NCI-H748 treated with DMSO at 0.1 percent for 48 hours (cell line): ENCODE measurements around the gene CCDC63.
"Not testable (repeated sequence)": the region's sequence is repeated elsewhere in the genome, so short reads cannot be mapped to it uniquely, and the experiment has no call there.

ENCODE experiments used
- DNase-seq: peaks from one replicate; lab custom pipeline; 2025; lab: John Stamatoyannopoulos, UW

The CCDC63 gene

GRCh38 chr12:110923192-110923591, 76.4 kb downstream of the CCDC63 start:
- no peak for DNase-seq

- no peak for DNase-seq
These were observed 77.0 kb downstream of the CCDC63 start for GRCh38 chr12:110923692-110924334.

GRCh38 chr12:110927546-110927945, 80.8 kb downstream of the CCDC63 start:
- no peak for DNase-seq

- DNase-seq, result no peak
These were observed 81.9 kb downstream of the CCDC63 start for GRCh38 chr12:110928700-110929099.

GRCh38 chr12:110929818-110930217, 83.0 kb downstream of the CCDC63 start:
- DNase-seq, result no peak

GRCh38 chr12:110930348-110931314, 83.8 kb downstream of the CCDC63 start:
- no peak for DNase-seq

GRCh38 chr12:110931315-110931728, 84.5 kb downstream of the CCDC63 start:
- no peak for DNase-seq

- DNase-seq, result no peak
These were observed 85.3 kb downstream of the CCDC63 start for GRCh38 chr12:110932046-110932445.

GRCh38 chr12:110933326-110933974, 86.7 kb downstream of the CCDC63 start:
- no peak for DNase-seq

GRCh38 chr12:110934093-110934852, 87.5 kb downstream of the CCDC63 start:
- no peak for DNase-seq

GRCh38 chr12:110935588-110935987, 88.8 kb downstream of the CCDC63 start:
- no peak for DNase-seq

GRCh38 chr12:110936367-110937103, 89.7 kb downstream of the CCDC63 start:
- no peak for DNase-seq

- peak; percentile 75 for DNase-seq
These were observed 90.4 kb downstream of the CCDC63 start for GRCh38 chr12:110937104-110937641.

GRCh38 chr12:110940296-110940695, 93.5 kb downstream of the CCDC63 start:
- DNase-seq, result no peak

GRCh38 chr12:110940933-110941332, 94.1 kb downstream of the CCDC63 start:
- no peak for DNase-seq

- DNase-seq, result no peak
These were observed 94.6 kb downstream of the CCDC63 start for GRCh38 chr12:110941391-110941790.

- no peak for DNase-seq
These were observed 96.6 kb downstream of the CCDC63 start for GRCh38 chr12:110943373-110943772.

- DNase-seq, result no peak
These were observed 101.3 kb downstream of the CCDC63 start for GRCh38 chr12:110948041-110948440.

- DNase-seq, result not testable (repeated sequence)
These were observed 103.7 kb downstream of the CCDC63 start for GRCh38 chr12:110950466-110950865.

- not testable (repeated sequence) for DNase-seq
These were observed 104.1 kb downstream of the CCDC63 start for GRCh38 chr12:110950867-110951266.
